ENCODE data around the gene PWWP2B. TPM values are rescaled to one million over a fixed set of nuclear protein-coding genes. Genes with fewer than 3 reads are reported as not detected.

Gene PWWP2B
- total RNA-seq, 1 donor = 8.2 TPM

DNA sequence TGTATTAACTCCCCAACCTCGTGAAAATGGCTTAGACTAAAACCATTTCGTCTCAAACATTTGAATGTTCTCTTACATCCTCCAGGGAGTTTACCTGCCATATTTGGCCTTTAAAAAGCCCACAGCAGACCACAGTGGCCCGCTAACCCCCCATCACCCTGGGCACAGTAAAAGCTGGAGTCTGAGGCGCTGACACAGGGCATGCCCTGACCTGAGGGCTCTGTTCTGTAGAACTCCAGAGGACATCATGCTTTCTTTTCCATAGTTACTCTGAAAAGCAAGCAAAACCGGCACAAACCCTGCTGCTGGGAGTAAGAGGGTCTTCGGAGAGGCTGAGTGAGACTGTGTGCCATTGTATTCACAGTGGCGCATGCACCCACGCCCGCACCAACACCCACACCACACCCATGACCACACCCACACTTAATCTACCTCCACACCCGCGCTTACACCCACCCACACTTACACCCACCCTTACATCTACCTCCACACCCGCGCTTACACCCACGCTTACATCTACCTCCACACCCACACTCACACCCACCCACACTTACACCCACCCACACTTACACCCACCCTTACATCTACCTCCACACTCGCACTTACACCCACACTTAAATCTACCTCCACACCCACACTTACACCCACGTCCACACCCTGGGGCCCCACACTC, 32.9 kb upstream of the PWWP2B start:
- DNase-seq (ENCODE audit: low read depth) = peak; percentile 32
- no peak overlapping the region for H3K4me3 ChIP-seq (ENCODE audit: low read depth, low read length)
- TF ChIP-seq CTCF (IDR thresholded peaks at IDR 0.05; ENCODE audit: insufficient read depth, low read depth, low read length) = no peak

- DNase-seq (ENCODE audit: low read depth) = peak; percentile 12
- no peak overlapping the region for H3K4me3 ChIP-seq (ENCODE audit: low read depth, low read length)
- no peak for TF ChIP-seq CTCF (IDR thresholded peaks at IDR 0.05; ENCODE audit: insufficient read depth, low read depth, low read length)
Measured at GRCh38 chr10:132364594-132364970, 32.4 kb upstream of the PWWP2B start.

GRCh38 chr10:132365102-132365501, 31.9 kb upstream of the PWWP2B start:
- no peak for TF ChIP-seq CTCF (IDR thresholded peaks at IDR 0.05; ENCODE audit: insufficient read depth, low read depth, low read length)
- DNase-seq (ENCODE audit: low read depth) = no peak
- H3K4me3 ChIP-seq (ENCODE audit: low read depth, low read length) = no peak overlapping the region

- DNase-seq (ENCODE audit: low read depth) = no peak
- no peak overlapping the region for H3K4me3 ChIP-seq (ENCODE audit: low read depth, low read length)
- no peak for TF ChIP-seq CTCF (IDR thresholded peaks at IDR 0.05; ENCODE audit: insufficient read depth, low read depth, low read length)
Measured at GRCh38 chr10:132366006-132366405, 31.0 kb upstream of the PWWP2B start.

DNA sequence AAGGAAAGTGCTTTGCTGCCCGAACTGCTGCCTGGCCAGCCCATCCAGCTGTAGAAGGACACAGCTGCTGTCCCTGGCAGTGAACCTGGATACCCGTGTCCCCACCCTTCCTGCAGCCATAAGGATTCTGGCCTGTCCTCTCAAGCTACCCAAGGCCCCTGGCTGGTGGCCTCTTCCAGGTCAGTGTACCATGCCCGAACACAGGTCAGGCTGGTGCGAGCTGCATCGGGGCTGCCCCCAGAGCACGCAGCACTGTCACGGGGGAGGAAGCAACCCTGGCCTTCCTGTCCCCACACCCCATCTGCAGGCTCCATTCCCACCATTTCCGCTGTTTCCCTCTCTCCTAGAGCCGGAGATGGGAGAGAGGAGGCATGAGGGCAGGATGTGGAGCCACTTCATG, 30.5 kb upstream of the PWWP2B start:
- no peak for DNase-seq (ENCODE audit: low read depth)
- TF ChIP-seq CTCF (IDR thresholded peaks at IDR 0.05; ENCODE audit: insufficient read depth, low read depth, low read length) = no peak
- H3K4me3 ChIP-seq (ENCODE audit: low read depth, low read length) = no peak overlapping the region

DNA sequence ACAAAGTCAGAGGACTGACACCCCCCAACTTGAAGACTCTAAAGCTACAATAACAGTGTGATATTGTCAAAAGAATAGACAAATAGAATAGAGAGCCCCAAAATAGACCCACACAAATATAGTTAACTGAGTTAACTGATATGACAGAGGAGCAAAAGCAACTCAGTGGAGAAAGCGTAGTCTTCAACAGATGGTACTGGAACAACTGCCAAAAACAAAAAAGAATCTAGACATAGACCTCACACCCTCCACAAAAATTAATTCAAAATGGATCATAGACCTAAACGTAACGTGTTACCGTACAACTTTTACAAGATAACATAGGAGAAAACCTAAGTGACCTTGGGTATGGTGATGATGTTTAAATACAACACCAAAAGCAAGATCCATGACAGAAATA, 28.6 kb upstream of the PWWP2B start:
- no peak overlapping the region for H3K4me3 ChIP-seq (ENCODE audit: low read depth, low read length)
- no peak for TF ChIP-seq CTCF (IDR thresholded peaks at IDR 0.05; ENCODE audit: insufficient read depth, low read depth, low read length)
- DNase-seq (ENCODE audit: low read depth) = no peak

Data from fibroblast of villous mesenchyme (primary cell).